Left hindlimb (tissue), 1 donor: ENCODE results near the gene COL12A1.
"Not testable (repeated sequence)": the region's sequence is repeated elsewhere in the genome, so short reads cannot be mapped to it uniquely, and the experiment has no call there.

ENCODE experiments used
- DNase-seq: peaks from one replicate; pipeline ENCODE4 v3.0.0-alpha.2; 2018

Gene COL12A1

GRCh38 chr6:75211920-75212590 is 6.2 kb upstream of the COL12A1 start:
- no peak for DNase-seq

DNA sequence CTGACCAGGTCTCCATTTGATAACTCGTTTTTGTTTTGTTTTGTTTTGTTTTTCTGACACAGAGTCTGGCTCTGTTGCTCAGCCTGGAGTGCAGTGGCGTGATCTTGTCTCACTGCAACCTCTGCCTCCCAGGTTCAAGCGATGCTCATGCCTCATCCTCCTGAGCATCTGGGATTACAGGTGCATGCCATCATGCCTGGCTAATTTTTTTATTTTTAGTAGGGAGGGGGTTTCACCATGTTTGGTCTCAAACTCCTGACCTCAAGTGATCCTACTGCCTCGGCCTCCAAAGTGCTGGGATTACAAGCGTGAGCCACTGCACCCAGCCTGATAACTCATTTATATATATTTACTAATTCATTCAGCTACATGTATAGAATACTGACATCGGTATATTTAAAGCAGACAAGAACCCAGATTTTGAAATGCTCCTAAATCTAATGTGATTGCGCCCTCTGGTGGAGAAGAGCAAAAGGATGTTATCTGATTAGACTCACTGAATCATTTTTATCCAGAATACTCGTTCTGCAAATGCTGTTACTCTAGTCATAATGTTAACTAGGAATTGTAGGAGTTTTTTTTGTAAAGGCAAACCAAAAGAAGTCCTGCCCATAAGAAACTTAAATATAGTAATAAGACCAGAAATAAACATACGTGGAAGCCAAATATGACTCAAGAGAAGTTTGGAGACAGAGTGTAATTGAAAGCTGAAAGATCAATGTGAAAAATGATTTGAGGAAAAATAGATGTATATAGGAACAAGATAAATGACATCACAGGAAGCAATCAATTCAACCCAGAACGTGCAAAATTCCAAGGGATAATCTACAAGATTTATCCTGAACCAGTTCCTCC is 5.3 kb upstream of the COL12A1 start:
- DNase-seq = no peak

DNA sequence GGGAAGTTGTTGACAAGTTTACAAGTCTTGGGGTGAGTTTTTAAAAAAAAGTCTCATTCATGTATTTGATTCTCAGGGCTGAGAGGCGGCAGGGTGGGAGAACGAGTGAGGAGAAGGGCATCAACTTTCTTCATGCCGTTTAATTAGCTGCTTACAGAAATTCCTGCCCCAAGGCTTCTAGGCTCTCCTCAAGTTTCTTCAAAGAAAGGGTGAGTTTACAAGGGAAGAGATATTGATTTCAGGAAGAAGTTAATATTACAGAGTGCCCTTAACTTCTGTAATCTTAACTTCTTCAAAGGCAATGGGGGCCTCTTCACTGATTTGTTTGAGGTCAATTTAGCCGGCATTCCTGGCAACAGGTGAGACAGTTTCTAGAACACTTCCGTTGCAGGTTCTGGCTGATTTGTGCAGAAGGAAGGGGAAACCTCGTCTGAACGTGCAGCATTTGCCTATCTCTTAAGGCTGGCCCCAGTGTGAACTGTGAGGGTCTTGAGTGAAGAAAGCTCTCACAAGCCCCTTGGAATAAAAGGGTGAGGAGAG is 3.4 kb upstream of the COL12A1 start:
- no peak for DNase-seq

DNA sequence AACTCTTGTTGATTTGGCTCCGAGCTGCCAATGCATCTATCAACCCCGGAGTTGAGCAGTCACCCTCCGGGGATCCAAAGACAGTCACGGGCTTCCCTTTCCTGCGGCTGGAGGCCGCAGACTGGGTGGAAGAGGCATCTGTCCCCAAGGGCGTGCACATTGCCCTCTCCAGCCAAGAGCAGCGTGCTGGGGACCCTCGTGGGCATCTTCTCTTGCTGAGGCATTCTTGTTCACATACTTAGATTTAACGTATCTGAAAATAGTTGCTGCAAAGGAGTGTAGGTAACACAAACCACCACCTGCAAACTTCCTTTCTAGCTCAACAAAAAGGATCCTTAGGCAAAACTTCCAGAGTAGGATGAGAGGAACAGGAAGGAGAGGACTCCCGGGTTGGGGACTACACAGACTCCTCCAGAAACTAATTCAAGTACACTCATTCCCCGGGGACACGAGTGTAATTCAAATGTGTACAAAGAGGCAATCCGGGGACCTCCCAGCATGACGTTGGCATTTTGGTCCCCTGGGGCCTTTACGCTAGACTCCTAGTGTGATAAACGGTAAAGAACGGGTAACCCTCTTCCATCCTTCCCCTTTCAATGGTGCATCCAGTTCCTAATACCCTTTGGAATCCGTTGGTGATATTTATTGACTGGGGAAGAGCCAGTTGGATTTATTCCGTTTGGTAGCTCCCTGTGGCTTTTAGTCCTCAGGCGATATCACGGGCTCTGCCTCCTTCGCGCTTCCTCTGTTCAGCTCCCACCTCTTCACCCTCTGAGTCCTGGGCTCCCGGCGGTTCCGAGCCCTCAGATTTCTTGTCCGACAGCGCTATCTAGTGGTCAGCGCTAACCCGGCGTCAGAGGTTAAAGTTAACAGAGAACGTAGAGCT is 2.7 kb upstream of the COL12A1 start:
- peak; percentile 90 for DNase-seq

DNA sequence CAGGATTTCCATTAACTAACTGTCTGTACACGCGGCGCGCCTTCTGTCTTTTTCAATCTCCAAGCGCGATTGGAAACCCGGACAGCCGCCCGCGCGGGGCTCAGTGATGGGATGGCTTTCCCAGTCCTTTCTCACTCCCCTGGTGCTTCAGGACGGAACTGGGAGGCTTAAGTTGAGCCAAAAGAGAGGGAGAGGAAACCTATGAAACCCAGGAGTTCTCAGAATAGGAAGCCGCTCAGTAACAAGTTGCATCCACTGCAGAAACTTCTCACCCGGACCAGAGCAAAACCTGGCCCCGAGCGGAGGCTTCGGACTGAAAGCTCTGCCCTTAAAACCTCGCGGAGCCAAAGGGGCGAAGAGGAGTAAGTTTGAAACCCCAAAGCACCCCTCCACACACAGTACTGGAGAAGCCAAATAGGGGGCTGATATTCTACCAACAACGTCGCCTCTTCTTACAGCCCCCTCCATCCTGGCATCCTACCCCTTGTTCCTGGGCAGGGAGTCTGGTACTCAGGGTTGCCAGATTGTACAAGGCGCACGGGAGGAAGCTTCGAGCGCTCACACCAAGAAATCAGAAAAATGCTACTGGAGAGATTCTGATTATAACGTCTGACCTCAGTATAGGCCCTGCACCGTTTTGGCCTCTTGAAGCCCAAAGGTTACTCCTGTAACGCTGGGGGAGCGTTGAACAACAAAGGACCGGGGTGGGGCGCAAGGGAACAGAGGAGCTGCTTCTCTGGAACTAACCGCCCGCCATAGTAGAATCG is 906 bp upstream of the COL12A1 start:
- DNase-seq = no peak

DNA sequence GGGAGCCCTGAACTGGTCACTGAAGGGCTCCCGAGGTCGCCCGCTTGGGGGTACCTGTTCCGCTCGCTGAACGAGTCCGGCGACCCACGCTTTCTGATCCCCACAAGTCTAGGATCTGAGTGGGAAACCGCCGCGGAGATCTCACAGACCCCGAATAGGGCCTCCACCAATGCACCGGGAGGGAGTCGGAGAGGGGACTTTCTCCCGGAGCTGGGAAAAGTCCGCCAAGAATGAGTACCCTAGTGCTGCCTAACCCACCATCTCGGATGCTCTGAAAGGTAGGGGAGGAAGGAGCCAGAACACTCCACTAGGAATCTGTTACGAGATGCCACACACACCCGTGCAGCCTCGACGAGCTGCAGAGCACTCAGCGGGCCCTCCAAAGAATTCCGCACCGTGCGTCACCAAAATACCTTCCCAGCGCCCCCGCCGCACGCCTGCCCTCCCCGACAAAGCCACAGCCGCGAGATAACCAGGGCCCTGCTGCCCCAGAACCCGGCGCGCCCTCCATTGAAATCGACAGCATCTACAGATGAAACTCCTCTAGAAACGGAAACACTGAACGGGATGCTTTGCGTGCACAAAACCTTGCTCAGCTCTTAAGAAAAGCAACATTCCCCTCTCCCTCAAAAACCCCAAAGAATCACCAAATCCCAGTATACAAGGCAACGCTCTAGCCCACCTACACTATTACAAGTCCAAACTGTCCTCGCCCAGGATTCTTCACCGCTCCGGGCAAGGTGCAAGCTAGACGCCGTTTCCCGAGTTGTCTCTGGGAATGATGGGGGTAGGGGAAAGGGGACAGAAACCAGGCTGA is 686 bp downstream of the COL12A1 start:
- peak; percentile 75 for DNase-seq

DNA sequence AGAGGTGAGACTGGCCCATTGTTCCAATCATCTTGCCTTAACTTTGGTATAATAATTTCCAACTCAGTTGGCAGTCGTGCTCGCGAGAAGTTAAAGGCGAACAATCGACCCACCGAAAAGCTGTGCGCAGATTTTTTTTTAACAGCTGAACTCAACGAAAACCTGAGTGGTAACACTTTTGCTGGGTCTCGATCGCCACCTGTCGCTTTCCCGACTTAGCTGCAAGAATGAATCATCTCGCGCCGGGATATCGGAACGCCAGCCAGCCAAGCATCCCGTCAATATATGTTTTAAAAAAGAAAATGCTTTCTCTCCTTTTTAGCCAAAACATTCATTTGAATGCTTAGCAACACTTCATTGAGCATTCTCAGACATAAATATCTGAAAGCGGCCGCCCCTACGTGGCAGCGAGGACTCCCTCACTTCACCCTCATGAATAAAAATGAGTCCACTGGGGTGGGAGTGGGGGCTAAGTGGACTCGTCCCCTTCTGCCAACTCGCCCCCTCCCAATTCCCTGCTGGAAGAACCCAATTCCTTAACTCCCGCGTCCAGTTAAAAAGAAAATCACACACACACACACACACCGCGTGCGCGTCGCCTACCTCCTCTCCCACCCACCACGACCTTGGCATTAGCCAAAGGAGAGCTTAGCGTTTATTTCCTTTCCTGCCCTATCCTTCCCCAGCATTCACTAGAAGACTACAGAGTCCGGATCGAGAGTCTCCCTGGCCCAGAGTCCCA is 1.5 kb downstream of the COL12A1 start:
- DNase-seq = peak; percentile 92

DNA sequence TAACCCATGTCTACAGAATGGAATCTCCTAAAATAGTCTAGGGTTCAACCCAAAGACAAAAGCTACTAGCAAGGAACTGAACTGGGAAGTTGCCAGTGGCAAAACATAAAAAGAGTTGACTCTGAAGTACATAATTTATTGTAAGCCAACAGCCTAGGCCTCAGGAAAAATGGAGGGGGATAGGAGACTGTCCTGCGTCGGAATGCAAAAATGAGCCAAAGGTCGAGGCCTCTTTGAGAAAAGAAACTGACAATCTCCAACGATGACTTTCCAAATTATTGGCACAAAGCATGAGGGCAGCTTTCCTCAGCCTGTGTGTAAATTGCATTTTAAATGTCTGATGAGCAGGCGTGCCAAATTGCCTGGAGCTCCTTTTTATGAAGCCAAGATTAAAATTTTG is 2.1 kb downstream of the COL12A1 start:
- DNase-seq = peak; percentile 46

- DNase-seq = peak; percentile 50
These were observed 3.1 kb downstream of the COL12A1 start for GRCh38 chr6:75202676-75203131.

- DNase-seq = peak; percentile 60
These were observed 3.8 kb downstream of the COL12A1 start for GRCh38 chr6:75201901-75202672.

- DNase-seq = no peak
These were observed 4.8 kb downstream of the COL12A1 start for GRCh38 chr6:75201021-75201420.

- DNase-seq = no peak
These were observed 6.0 kb downstream of the COL12A1 start for GRCh38 chr6:75199889-75200288.

DNA sequence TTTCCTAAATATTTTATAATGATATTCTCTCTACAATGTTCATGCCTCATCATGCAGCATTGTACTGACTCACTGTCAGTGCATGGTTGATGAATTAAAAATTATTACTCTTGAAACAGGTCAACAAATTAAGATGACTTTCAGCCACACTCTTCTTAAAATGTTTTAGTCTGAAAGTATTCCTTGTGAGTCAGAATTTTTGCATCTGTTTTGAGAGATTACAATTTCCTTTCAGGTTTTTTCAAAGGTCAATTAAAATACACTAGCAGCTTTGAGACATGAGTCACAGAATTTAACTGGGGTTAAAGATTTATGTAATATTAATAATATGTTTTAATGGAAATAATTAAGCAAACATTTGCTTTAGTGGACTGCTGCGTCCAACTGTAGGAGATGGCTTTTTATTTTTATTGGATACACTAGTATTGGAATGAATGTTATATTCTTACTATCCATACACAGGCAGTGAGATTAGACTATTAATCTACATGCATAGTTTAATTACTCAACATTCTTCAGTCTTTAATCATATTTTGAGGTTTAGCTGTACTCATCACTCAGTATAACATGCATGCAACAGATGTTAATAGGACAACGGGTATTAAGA is 9.7 kb downstream of the COL12A1 start:
- DNase-seq = no peak

- no peak for DNase-seq
These were observed 17.5 kb downstream of the COL12A1 start for GRCh38 chr6:75188221-75188925.

- DNase-seq = not testable (repeated sequence)
These were observed 19.3 kb downstream of the COL12A1 start for GRCh38 chr6:75186581-75186980.

GRCh38 chr6:75183099-75183541 is 22.7 kb downstream of the COL12A1 start:
- no peak for DNase-seq

- no peak for DNase-seq
These were observed 25.0 kb downstream of the COL12A1 start for GRCh38 chr6:75180864-75181263.

GRCh38 chr6:75178757-75179156 is 27.1 kb downstream of the COL12A1 start:
- DNase-seq = no peak
